B cell (primary cell): ENCODE measurements around the gene ATG7. TPM values are rescaled to one million over a fixed set of nuclear protein-coding genes. Genes with fewer than 3 reads are reported as not detected.

ENCODE experiments used
- ATAC-seq: fragments of 200-7000 bp; cut with Tn5 transposase; one replicate; pipeline ENCODE4 v1.10.0; 2021; ENCODE audit warnings: low read depth, mild to moderate bottlenecking, moderate number of reproducible peaks, moderate library complexity
- CTCF ChIA-PET: fragments of 350-600 bp; sonication (Branson Sonifier 250); formaldehyde crosslinking; loops from one replicate; lab custom pipeline; 2021; ENCODE audit warnings: antibody characterized with exemption, inconsistent platforms; lab: Charles Lee
- POLR2A ChIA-PET: fragments of 350-600 bp; sonication (Branson Sonifier 250); formaldehyde crosslinking; loops from one replicate; lab custom pipeline; 2021; ENCODE audit warnings: antibody characterized with exemption; lab: Charles Lee
- DNase-seq: peaks from one replicate; pipeline ENCODE4 v3.0.0; 2013
- H2AFZ ChIP-seq: 2 replicates; pipeline ENCODE4 v1.6.1; 2012; ENCODE audit warnings: mild to moderate bottlenecking, low read depth, low read length; ENCODE audit not compliant: insufficient read depth, poor library complexity, severe bottlenecking
- H3K27ac ChIP-seq, 2 donors: 1 replicate in 1 of 2; 2 replicates in 1 of 2; pipeline ENCODE4 v1.5.1; 2012 to 2013; ENCODE audit warnings: low read length in 2 of 2, mild to moderate bottlenecking in 2 of 2, moderate library complexity in 1 of 2
- H3K27me3 ChIP-seq, 4 experiments: fragments of 200-600 bp in 1 of 4; sonication (generic) in 1 of 4; replicated peaks in 1 of 4; 1 replicate in 2 of 4; 2 replicates in 2 of 4; pipeline versions ENCODE4 v1.6.1 to v1.7.0; 2013 to 2016; ENCODE audit warnings: low read length in 3 of 4, mild to moderate bottlenecking in 2 of 4, mixed read lengths in 1 of 4, moderate library complexity in 1 of 4; ENCODE audit not compliant: insufficient read depth in 4 of 4, control insufficient read depth in 3 of 4; ENCODE audit errors: control extremely low read depth in 1 of 4
- H3K36me3 ChIP-seq, 2 experiments: replicated peaks in 1 of 2; 1 replicate in 1 of 2; 2 replicates in 1 of 2; pipeline versions ENCODE4 v1.6.1 to v1.7.1; 2013; ENCODE audit warnings: low read length in 1 of 2; ENCODE audit not compliant: insufficient read depth in 2 of 2, control insufficient read depth in 1 of 2; ENCODE audit errors: control extremely low read depth in 1 of 2, extremely low read depth in 1 of 2
- H3K4me1 ChIP-seq, 2 donors: fragments of 200-600 bp in 1 of 2; sonication (generic) in 1 of 2; 1 replicate in 1 of 2; 2 replicates in 1 of 2; pipeline versions ENCODE4 v1.5.1 to v1.6.1; 2013 to 2017; ENCODE audit warnings: low read length in 2 of 2; ENCODE audit not compliant: control insufficient read depth in 2 of 2, insufficient read depth in 2 of 2
- H3K4me2 ChIP-seq: replicated peaks from 2 replicates; pipeline ENCODE3; 2012; ENCODE audit warnings: mild to moderate bottlenecking, low read depth, low read length; ENCODE audit not compliant: poor library complexity, severe bottlenecking
- H3K4me3 ChIP-seq, 5 experiments: fragments of 200-600 bp in 1 of 5; sonication (generic) in 1 of 5; 1 replicate in 3 of 5; 2 replicates in 2 of 5; pipeline versions ENCODE4 v1.5.1 to v1.7.0; 2011 to 2016; ENCODE audit warnings: low read length in 4 of 5, mild to moderate bottlenecking in 4 of 5, low read depth in 2 of 5, control low read depth in 1 of 5, moderate library complexity in 1 of 5; ENCODE audit not compliant: insufficient read depth in 1 of 5; ENCODE audit errors: control extremely low read depth in 1 of 5, extremely low read depth in 1 of 5
- H3K79me2 ChIP-seq: fragments of 200-600 bp; sonication (generic); one replicate; pipeline ENCODE4 v1.6.0; 2016; ENCODE audit warnings: low read length; ENCODE audit not compliant: control insufficient read depth, insufficient read depth
- H3K9ac ChIP-seq: fragments of 200-600 bp; sonication (generic); 2 replicates; pipeline ENCODE4 v1.6.1; 2017; ENCODE audit warnings: mild to moderate bottlenecking, low read length, moderate library complexity
- H3K9me3 ChIP-seq, 3 donors: one replicate each; pipeline versions ENCODE4 v1.6.1 to v1.7.1; 2013; ENCODE audit warnings: low read length in 2 of 3; ENCODE audit not compliant: control insufficient read depth in 2 of 3, insufficient read depth in 1 of 3; ENCODE audit errors: control extremely low read depth in 1 of 3
- H4K20me1 ChIP-seq: 2 replicates; pipeline ENCODE4 v1.6.0; 2012; ENCODE audit warnings: mild to moderate bottlenecking, low read length; ENCODE audit not compliant: insufficient read depth, control insufficient read depth, poor library complexity, severe bottlenecking
- H3K27ac Mint-ChIP-seq: one replicate; pipeline ENCODE4 v1.8.0; 2021; ENCODE audit warnings: mixed read lengths
- H3K27me3 Mint-ChIP-seq: one replicate; pipeline ENCODE4 v1.8.0; 2021; ENCODE audit warnings: mixed read lengths
- H3K4me1 Mint-ChIP-seq: one replicate; pipeline ENCODE4 v1.8.0; 2021; ENCODE audit warnings: mixed read lengths
- H3K4me3 Mint-ChIP-seq: one replicate; pipeline ENCODE4 v1.8.0; 2021; ENCODE audit warnings: mixed read lengths
- H3K9me3 Mint-ChIP-seq: one replicate; pipeline ENCODE4 v1.8.0; 2022; ENCODE audit warnings: mixed read lengths; ENCODE audit not compliant: insufficient read depth
- CTCF ChIP-seq: fragments of 200-600 bp; IDR thresholded peaks from one replicate; pipeline ENCODE4 v1.8.0; 2022; ENCODE audit warnings: antibody characterized with exemption, mild to moderate bottlenecking
- EZH2 ChIP-seq: IDR thresholded peaks from 2 replicates; pipeline ENCODE4 v1.6.1; 2012; ENCODE audit warnings: borderline replicate concordance, low read depth, mild to moderate bottlenecking, moderate library complexity, low read length; ENCODE audit not compliant: insufficient read depth, poor library complexity, severe bottlenecking
- WGBS: methylation state at CpG from one replicate; pipeline ENCODE4 v1.1.5; 2013; ENCODE audit warnings: missing lambda C conversion rate; ENCODE audit not compliant: insufficient coverage; 5-methylcytosine and 5-hydroxymethylcytosine counted together
- intact Hi-C: fragments of 100-400 bp; cut with micrococcal nuclease; formaldehyde crosslinking; loops from one replicate; pipeline ENCODE4 v1.10.0; 2022
- polyA plus RNA-seq: library from polyadenylated mRNA; depleted of rRNA; stranded (reverse); fragments of >200 nt; gene quantifications from 2 replicates; pipeline ENCODE4 v1.2.3, GENCODE V29; 2012
- total RNA-seq, 2 donors: library from RNA; stranded (reverse); fragments of 120-200 nt in 1 of 2; gene quantifications; 1 replicate in 1 of 2; 2 replicates in 1 of 2; pipeline versions ENCODE4 v1.2.3 to v1.2.4, GENCODE V29; 2013 to 2022

The ATG7 gene
- total and polyA plus RNA-seq, 2 donors (not counting 1 experiment from before 2014, with no cell fraction given) = 13.9 to 66.4 TPM

GRCh38 chr3:11538581-11538980, 266.4 kb downstream of the ATG7 start:
- no peaks in the 10 kb centered on the region for H3K4me1 Mint-ChIP-seq

GRCh38 chr3:11539218-11539617, 267.0 kb downstream of the ATG7 start:
- no peaks in the 10 kb centered on the region for H3K9me3 Mint-ChIP-seq
- no peak for DNase-seq
- Histone ChIP-seq H3K27me3 (no peaks in the 10 kb centered on the region), H3K4me1 (no peaks in the 10 kb centered on the region), H3K9me3 (peaks cover 0 to 8% (median 0%) of the 10 kb centered on the region in 3 donors), H3K9ac (no peak overlapping the region), H3K27ac (no peak overlapping the region), H3K36me3 (no peaks in the 10 kb centered on the region), H4K20me1 (no peaks in the 10 kb centered on the region), H2AFZ (no peak overlapping the region), H3K79me2 (no peaks in the 10 kb centered on the region), H3K4me2 (no peak overlapping the region), H3K4me3 (no peak overlapping the region)
- H3K4me1 Mint-ChIP-seq = no peaks in the 10 kb centered on the region
- CTCF ChIA-PET = no interaction called here
- WGBS = 94% methylated on average over 2 of the region's 5 CpGs
- no peak for TF ChIP-seq EZH2
- TF ChIP-seq CTCF = no peak
- intact Hi-C loops = no loop called here
- H3K4me3 Mint-ChIP-seq = no peak overlapping the region
- no peaks in the 10 kb centered on the region for H3K27me3 Mint-ChIP-seq
- no peak for ATAC-seq
- POLR2A ChIA-PET = no interaction called here
- no peak overlapping the region for H3K27ac Mint-ChIP-seq

More at GRCh38 chr3:11538581-11538980, 266.4 kb downstream of the ATG7 start:
- no peak overlapping the region for H3K4me3 ChIP-seq
- H3K79me2 ChIP-seq = no peaks in the 10 kb centered on the region
- no peaks in the 10 kb centered on the region for H4K20me1 ChIP-seq
- Mint-ChIP-seq H3K9me3 (no peaks in the 10 kb centered on the region), H3K27me3 (no peaks in the 10 kb centered on the region), H3K4me3 (no peak overlapping the region), H3K27ac (no peak overlapping the region)
- no peak overlapping the region for H3K4me2 ChIP-seq
- H3K9ac ChIP-seq = no peak overlapping the region
- POLR2A ChIA-PET = no interaction called here
- 89% methylated on average over 1 of the region's 3 CpGs for WGBS
- H3K27ac ChIP-seq = no peak overlapping the region
- ATAC-seq (no peak), DNase-seq (no peak)
- no peaks in the 10 kb centered on the region for H3K36me3 ChIP-seq
- H3K9me3 ChIP-seq = peaks cover 0 to 8% (median 0%) of the 10 kb centered on the region in 3 donors
- no peaks in the 10 kb centered on the region for H3K27me3 ChIP-seq
- CTCF ChIA-PET = no interaction called here
- H2AFZ ChIP-seq = no peak overlapping the region
- no peaks in the 10 kb centered on the region for H3K4me1 ChIP-seq
- intact Hi-C loops = no loop called here
- TF ChIP-seq CTCF (no peak), EZH2 (no peak)
